Heart left ventricle (tissue), 16 donors: ENCODE measurements around the gene SUSD1. TPM values are rescaled to one million over a fixed set of nuclear protein-coding genes. Genes with fewer than 3 reads are reported as not detected.

Experiments
- ATAC-seq, 4 donors: fragments of 200-7000 bp; cut with Tn5 transposase; one replicate each; pipeline ENCODE4 v1.9.1; 2020 to 2022; ENCODE audit warnings: moderate library complexity in 4 of 4, mild to moderate bottlenecking in 3 of 4, moderate number of reproducible peaks in 1 of 4
- DNase-seq, 5 donors: peaks; one replicate each; pipeline ENCODE4 v3.0.0-alpha.2; 2020
- H3K27ac ChIP-seq, 12 donors: fragments of 200-600 bp; sonication (generic) in 4 of 12; one replicate each; pipeline versions ENCODE4 v1.5.0 to v1.8.0; 2016 to 2022; ENCODE audit warnings: mild to moderate bottlenecking in 2 of 12
- H3K27me3 ChIP-seq, 9 donors: fragments of 200-600 bp; sonication (generic) in 2 of 9; one replicate each; pipeline versions ENCODE4 v1.5.1 to v1.8.0; 2016 to 2022; ENCODE audit warnings: mild to moderate bottlenecking in 3 of 9
- H3K36me3 ChIP-seq, 9 donors: fragments of 200-600 bp; sonication (generic) in 2 of 9; one replicate each; pipeline versions ENCODE4 v1.5.0 to v1.8.0; 2018 to 2022; ENCODE audit warnings: mild to moderate bottlenecking in 2 of 9
- H3K4me1 ChIP-seq, 12 donors: fragments of 200-600 bp; sonication (generic) in 4 of 12; one replicate each; pipeline versions ENCODE4 v1.5.0 to v1.8.0; 2016 to 2022; ENCODE audit warnings: mild to moderate bottlenecking in 3 of 12
- H3K4me3 ChIP-seq, 12 donors: fragments of 200-600 bp; sonication (generic) in 4 of 12; one replicate each; pipeline versions ENCODE4 v1.5.0 to v1.8.0; 2017 to 2022; ENCODE audit warnings: mild to moderate bottlenecking in 9 of 12, moderate library complexity in 4 of 12
- H3K9me3 ChIP-seq, 12 donors: fragments of 200-600 bp; sonication (generic) in 4 of 12; one replicate each; pipeline versions ENCODE4 v1.5.0 to v1.8.0; 2016 to 2022; ENCODE audit warnings: mild to moderate bottlenecking in 1 of 12
- POLR2A ChIP-seq, 2 donors: fragments of 450-650 bp; IDR thresholded peaks; one replicate each; pipeline ENCODE4 v1.6.1; 2017; ENCODE audit warnings: antibody characterized with exemption in 2 of 2, mild to moderate bottlenecking in 2 of 2, moderate library complexity in 2 of 2
- WGBS, 4 donors: extraction: QIAGEN DNeasy Blood & Tissue Kit in 2 of 4; methylation state at CpG; one replicate each; pipeline versions ENCODE4 v1.1.5 to v1.1.7; 2013 to 2018; 5-methylcytosine and 5-hydroxymethylcytosine counted together
- intact Hi-C, 10 donors: fragments of 100-400 bp; cut with DNase I; formaldehyde crosslinking; loops; one replicate each; pipeline versions ENCODE4 v1.11.1 to v1.14.2; 2022
- polyA plus RNA-seq, 2 donors: library from polyadenylated mRNA; stranded (reverse); fragments of 200-250 nt; gene quantifications; one replicate each; pipeline ENCODE4 v1.2.3, GENCODE V29; 2013
- total RNA-seq, 9 donors: library from RNA; depleted of rRNA in 2 of 9; stranded (reverse); fragments of >200 nt in 2 of 9; fragmentation: NEBNext Ultra II Directional in 3 of 9; extraction: Animal tissue kit (Norgen Biotek cat#: 25700) in 3 of 9; gene quantifications; one replicate each; pipeline versions ENCODE4 v1.1.0 to v1.2.4, GENCODE V29; 2016 to 2023
- TF ChIP-seq, protein P1 (sequence below), 12 donors: fragments of 200-600 bp; sonication (generic) in 4 of 12; IDR thresholded peaks; one replicate each; pipeline versions ENCODE4 v1.5.0 to v1.8.0; 2018 to 2022; ENCODE audit warnings: antibody characterized with exemption in 12 of 12, mild to moderate bottlenecking in 5 of 12
- donor health status: ischemic (EF 13 %, LVEDD 7.1; RV severe dilation, severe dysfunction).
- donor health status: healthy with polysubstance abuse.
- donor health status: DM: no; HTN: yes; CAD: no.
- donor health status: DM: no; HTN: no; CAD: no.
- donor health status: ischemic (EF 25% LVEDD 6.9; RV normal size, moderate dysfunction).
- donor health status: ischemic (EF 25% LVEDD 5.7; RV mildly dilated, moderate dysfunction).
- donor health status: healthy.
- donor health status: DM: yes; HTN: yes; CAD: no.
- donor health status: ischemic (EF 35%, LVEDD 5.7; RV mildly dilated, moderate dysfunction).
- donor health status: nonischemic (EF 11% LVEDD 7.7; RV severe dilation, severe dysfunction).
- donor health status: DM: yes; HTN: yes; CAD: no.
- donor health status: PGD.
- donor health status: ischemic (EF 29% LVEDD 5.4; RV normal size, mild dysfunction).
- donor health status: nonischemic (EF 23%, LVEDD 6.1; RV moderate dilation, normal function).

Gene SUSD1
- total and polyA plus RNA-seq, 11 donors = 1.0 to 22.7 (median 6.0) TPM

DNA sequence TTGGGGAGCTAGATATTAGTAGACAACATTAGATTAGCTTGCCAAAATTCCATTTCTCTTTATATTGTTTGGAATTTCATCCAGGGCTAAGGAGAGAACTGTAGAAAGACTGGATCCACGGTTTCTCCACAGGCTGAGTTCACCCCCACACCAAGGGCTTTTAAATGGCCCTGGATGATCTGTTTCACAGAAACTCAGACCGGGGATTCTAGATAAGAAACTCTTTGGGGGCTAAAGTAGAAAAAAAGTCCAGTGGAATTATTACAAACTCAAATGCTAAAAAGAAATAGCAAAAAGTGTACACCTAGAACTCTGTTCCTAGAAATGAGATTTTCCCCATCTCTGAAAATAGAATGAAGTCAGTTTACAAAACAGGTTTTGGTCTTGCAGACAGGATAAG lies 80.9 kb downstream of the SUSD1 start:
- Histone ChIP-seq H3K27ac (peak overlapping the region in 1 of 12 donors; percentile 39), H3K4me1 (peaks cover 0 to 34% (median 0%) of the 10 kb centered on the region in 12 donors), H3K4me3 (no peak overlapping the region), H3K27me3 (no peaks in the 10 kb centered on the region), H3K36me3 (peaks cover 0 to 9% (median 0%) of the 10 kb centered on the region in 9 donors), H3K9me3 (no peaks in the 10 kb centered on the region)
- intact Hi-C loops = loop anchor here in 7 of 10 donors (2.0 to 10.0 kb wide), 7 partner anchors 241 to 731 kb away; partner anchors contain the start of genes INIP (in 3 of the 7) and PTBP3 (in 3 of the 7)
- ATAC-seq (no peak), DNase-seq (no peak)
- TF ChIP-seq, protein P1, sequence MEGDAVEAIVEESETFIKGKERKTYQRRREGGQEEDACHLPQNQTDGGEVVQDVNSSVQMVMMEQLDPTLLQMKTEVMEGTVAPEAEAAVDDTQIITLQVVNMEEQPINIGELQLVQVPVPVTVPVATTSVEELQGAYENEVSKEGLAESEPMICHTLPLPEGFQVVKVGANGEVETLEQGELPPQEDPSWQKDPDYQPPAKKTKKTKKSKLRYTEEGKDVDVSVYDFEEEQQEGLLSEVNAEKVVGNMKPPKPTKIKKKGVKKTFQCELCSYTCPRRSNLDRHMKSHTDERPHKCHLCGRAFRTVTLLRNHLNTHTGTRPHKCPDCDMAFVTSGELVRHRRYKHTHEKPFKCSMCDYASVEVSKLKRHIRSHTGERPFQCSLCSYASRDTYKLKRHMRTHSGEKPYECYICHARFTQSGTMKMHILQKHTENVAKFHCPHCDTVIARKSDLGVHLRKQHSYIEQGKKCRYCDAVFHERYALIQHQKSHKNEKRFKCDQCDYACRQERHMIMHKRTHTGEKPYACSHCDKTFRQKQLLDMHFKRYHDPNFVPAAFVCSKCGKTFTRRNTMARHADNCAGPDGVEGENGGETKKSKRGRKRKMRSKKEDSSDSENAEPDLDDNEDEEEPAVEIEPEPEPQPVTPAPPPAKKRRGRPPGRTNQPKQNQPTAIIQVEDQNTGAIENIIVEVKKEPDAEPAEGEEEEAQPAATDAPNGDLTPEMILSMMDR (IDR thresholded peaks at IDR 0.05) = no peak
- no peak for TF ChIP-seq POLR2A (IDR thresholded peaks at IDR 0.05)
- 42 to 69% (median 51%) methylated on average over 2 of the region's 2 CpGs for WGBS, 4 donors

DNA sequence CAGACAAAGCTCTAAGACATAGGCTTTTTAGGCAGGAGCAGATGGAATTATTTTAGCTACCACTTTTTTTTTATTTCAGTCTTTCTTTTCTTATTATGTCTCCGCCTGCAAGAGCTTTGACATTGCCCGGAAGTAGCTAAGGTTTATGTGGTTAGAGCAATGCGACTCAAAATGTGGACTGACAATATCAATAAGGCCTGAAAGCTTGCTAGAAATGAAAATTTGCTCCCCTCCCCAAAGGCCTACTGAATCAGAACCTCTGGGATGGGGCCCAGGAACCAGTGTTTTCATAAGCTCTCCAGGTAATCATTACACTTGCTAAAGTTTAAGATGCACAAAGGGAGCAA lies 81.3 kb downstream of the SUSD1 start:
- Histone ChIP-seq H3K9me3 (no peaks in the 10 kb centered on the region), H3K4me3 (no peak overlapping the region), H3K27me3 (no peaks in the 10 kb centered on the region), H3K36me3 (peaks cover 0 to 6% (median 0%) of the 10 kb centered on the region in 9 donors), H3K27ac (peak overlapping the region in 1 of 12 donors; percentile 39), H3K4me1 (peaks cover 0 to 34% (median 0%) of the 10 kb centered on the region in 12 donors)
- DNase-seq (no peak), ATAC-seq (no peak)
- no peak for TF ChIP-seq POLR2A (IDR thresholded peaks at IDR 0.05)
- TF ChIP-seq, protein P1 (IDR thresholded peaks at IDR 0.05) = no peak
- 63 to 75% (median 65%) methylated on average over 3 of the region's 3 CpGs for WGBS, 4 donors
- intact Hi-C loops = loop anchor here in 7 of 10 donors (2.0 to 10.0 kb wide), 7 partner anchors 241 to 731 kb away; partner anchors contain the start of genes INIP (in 3 of the 7) and PTBP3 (in 3 of the 7)

DNA sequence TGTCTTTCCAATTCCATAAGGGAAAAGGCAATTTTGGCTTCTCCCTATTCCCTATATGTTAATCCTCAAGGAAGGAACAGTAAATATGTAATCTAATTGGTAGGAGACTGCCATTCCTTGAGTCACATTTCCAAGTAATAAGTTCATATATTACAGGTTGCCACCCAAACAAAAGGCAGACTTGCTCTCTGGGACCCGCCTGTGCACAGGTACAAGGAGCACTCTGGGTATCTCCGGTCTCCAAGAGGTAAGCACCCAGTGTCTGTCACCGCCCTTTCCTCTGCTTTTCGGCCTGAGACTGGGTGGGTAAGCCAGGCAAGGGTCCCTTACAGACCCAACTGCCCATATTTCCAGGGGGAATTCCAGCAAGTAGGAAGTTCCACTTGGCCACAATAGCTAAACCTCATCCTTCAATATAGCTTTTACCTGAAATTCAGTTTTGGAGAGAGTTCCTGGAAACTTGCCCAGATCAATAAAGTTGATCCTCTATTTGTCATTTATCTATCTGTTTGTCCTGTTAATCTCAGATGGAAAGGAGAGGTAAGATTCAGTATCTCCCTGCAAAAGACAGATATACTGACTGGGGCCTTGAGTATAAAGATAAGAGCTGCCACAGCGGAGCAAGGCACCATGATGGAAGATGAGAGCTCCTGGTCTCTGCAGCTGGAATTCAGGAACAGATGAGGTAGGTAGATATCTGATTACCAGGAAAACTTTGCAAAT lies 81.8 kb downstream of the SUSD1 start:
- TF ChIP-seq POLR2A (IDR thresholded peaks at IDR 0.05) = no peak
- TF ChIP-seq, protein P1 (IDR thresholded peaks at IDR 0.05) = no peak
- H3K4me1 ChIP-seq = peaks cover 0 to 34% (median 0%) of the 10 kb centered on the region in 12 donors
- H3K27ac ChIP-seq = peak overlapping the region in 1 of 12 donors; percentile 39
- WGBS, 4 donors = 90 to 99% (median 98%) methylated on average over 5 of the region's 5 CpGs
- H3K9me3 ChIP-seq = no peaks in the 10 kb centered on the region
- intact Hi-C loops = loop anchor here in 6 of 10 donors (5.0 to 10.0 kb wide), 6 partner anchors 241 to 731 kb away; partner anchors contain the start of genes INIP (in 3 of the 6) and PTBP3 (in 3 of the 6)
- no peaks in the 10 kb centered on the region for H3K27me3 ChIP-seq
- no peak overlapping the region for H3K4me3 ChIP-seq
- ATAC-seq (no peak), DNase-seq (no peak)
- peaks cover 0 to 6% (median 0%) of the 10 kb centered on the region in 9 donors for H3K36me3 ChIP-seq

DNA sequence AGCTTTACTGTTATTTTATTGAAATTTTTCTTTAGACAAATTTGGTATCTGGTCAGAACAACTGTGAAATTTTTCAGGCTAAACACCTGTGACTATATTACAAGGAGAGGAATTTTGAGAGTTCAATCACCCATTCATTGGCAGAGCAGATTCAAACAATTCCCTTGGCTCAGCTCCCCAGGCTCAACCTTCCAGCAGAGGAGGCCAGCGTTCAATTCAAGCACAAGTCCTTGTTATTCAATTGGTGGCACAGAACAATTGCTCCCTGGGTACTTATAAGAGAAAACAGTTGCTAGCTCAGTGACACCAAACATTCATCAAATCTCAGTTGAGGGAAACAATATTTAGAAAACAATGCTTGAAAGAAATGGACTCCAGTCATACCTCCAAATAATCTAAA lies 83.3 kb downstream of the SUSD1 start:
- TF ChIP-seq, protein P1 (IDR thresholded peaks at IDR 0.05) = peak in 9 of 12 donors; percentile 18 to 48 (median 35)
- no peak for TF ChIP-seq POLR2A (IDR thresholded peaks at IDR 0.05)
- Histone ChIP-seq H3K4me1 (peaks cover 0 to 27% (median 0%) of the 10 kb centered on the region in 12 donors), H3K27ac (no peak overlapping the region), H3K4me3 (no peak overlapping the region), H3K27me3 (no peaks in the 10 kb centered on the region), H3K9me3 (no peaks in the 10 kb centered on the region), H3K36me3 (peaks cover 0 to 6% (median 0%) of the 10 kb centered on the region in 9 donors)
- ATAC-seq = peak in 2 of 4 donors; percentile 42 to 46
- DNase-seq = no peak
- 18 to 29% (median 24%) methylated on average over 1 of the region's 1 CpG for WGBS, 4 donors
- intact Hi-C loops = loop anchor here in 7 of 10 donors (2.0 to 10.0 kb wide), 7 partner anchors 243 to 733 kb away; partner anchors contain the start of genes INIP (in 3 of the 7) and PTBP3 (in 3 of the 7)
